Stimulated activated CD8-positive, alpha-beta memory T cell treated with anti-CD3 and anti-CD28 coated beads, Interleukin-7, amount 100 ng/mL, for 1 hour (primary cell): Measurements from ENCODE around the gene PKN2.
A peak's percentile ranks its signal among the peaks of the same experiment; 100 is the strongest.

ENCODE experiments used
- DNase-seq, 2 donors: peaks; one replicate each; pipeline ENCODE4 v3.0.0-alpha.2; 2020; ENCODE audit warnings: low read depth in 2 of 2

PKN2 gene

GRCh38 chr1:88683541-88684481 is at the start of gene PKN2:
PKN2 (plus strand) TSS chr1:88684273; CDS start chr1:88684581, 308 bp downstream.
- DNase-seq, result peak; percentile 93 to 94

- DNase-seq, result no peak
These were observed 49.5 kb upstream of the PKN2 start for GRCh38 chr1:88634538-88634937.

GRCh38 chr1:88640060-88640459 is 44.0 kb upstream of the PKN2 start:
- no peak for DNase-seq

GRCh38 chr1:88645886-88646285 is 38.2 kb upstream of the PKN2 start:
- no peak for DNase-seq

GRCh38 chr1:88646476-88647248 is 37.4 kb upstream of the PKN2 start:
- DNase-seq, result no peak

- DNase-seq, result no peak
These were observed 36.8 kb upstream of the PKN2 start for GRCh38 chr1:88647249-88647645.

- DNase-seq, result no peak
These were observed 36.2 kb upstream of the PKN2 start for GRCh38 chr1:88647749-88648415.

GRCh38 chr1:88648706-88649105 is 35.4 kb upstream of the PKN2 start:
- DNase-seq, result no peak

- no peak for DNase-seq
These were observed 34.1 kb upstream of the PKN2 start for GRCh38 chr1:88649932-88650331.

- no peak for DNase-seq
These were observed 33.2 kb upstream of the PKN2 start for GRCh38 chr1:88650676-88651418.

- DNase-seq, result no peak
These were observed 28.9 kb upstream of the PKN2 start for GRCh38 chr1:88655140-88655539.

GRCh38 chr1:88655685-88656299 is 28.3 kb upstream of the PKN2 start:
- DNase-seq, result no peak

- no peak for DNase-seq
These were observed 25.7 kb upstream of the PKN2 start for GRCh38 chr1:88658419-88658818.

- no peak for DNase-seq
These were observed 24.5 kb upstream of the PKN2 start for GRCh38 chr1:88659552-88659951.

- no peak for DNase-seq
These were observed 22.9 kb upstream of the PKN2 start for GRCh38 chr1:88661188-88661587.

GRCh38 chr1:88661951-88662699 is 21.9 kb upstream of the PKN2 start:
- DNase-seq, result no peak

- DNase-seq, result no peak
These were observed 21.4 kb upstream of the PKN2 start for GRCh38 chr1:88662723-88663122.

GRCh38 chr1:88668405-88668804 is 15.7 kb upstream of the PKN2 start:
- DNase-seq, result no peak

- DNase-seq, result no peak
These were observed 13.6 kb upstream of the PKN2 start for GRCh38 chr1:88670462-88670861.

- DNase-seq, result no peak
These were observed 10.6 kb upstream of the PKN2 start for GRCh38 chr1:88673446-88673845.
